ENCODE results near the gene ZNF101. TPM values are rescaled to one million over a fixed set of nuclear protein-coding genes. Genes with fewer than 3 reads are reported as not detected.

Gene ZNF101
- total RNA-seq, 2 donors from 2014 or later, result 2.2 to 8.3 TPM

DNA sequence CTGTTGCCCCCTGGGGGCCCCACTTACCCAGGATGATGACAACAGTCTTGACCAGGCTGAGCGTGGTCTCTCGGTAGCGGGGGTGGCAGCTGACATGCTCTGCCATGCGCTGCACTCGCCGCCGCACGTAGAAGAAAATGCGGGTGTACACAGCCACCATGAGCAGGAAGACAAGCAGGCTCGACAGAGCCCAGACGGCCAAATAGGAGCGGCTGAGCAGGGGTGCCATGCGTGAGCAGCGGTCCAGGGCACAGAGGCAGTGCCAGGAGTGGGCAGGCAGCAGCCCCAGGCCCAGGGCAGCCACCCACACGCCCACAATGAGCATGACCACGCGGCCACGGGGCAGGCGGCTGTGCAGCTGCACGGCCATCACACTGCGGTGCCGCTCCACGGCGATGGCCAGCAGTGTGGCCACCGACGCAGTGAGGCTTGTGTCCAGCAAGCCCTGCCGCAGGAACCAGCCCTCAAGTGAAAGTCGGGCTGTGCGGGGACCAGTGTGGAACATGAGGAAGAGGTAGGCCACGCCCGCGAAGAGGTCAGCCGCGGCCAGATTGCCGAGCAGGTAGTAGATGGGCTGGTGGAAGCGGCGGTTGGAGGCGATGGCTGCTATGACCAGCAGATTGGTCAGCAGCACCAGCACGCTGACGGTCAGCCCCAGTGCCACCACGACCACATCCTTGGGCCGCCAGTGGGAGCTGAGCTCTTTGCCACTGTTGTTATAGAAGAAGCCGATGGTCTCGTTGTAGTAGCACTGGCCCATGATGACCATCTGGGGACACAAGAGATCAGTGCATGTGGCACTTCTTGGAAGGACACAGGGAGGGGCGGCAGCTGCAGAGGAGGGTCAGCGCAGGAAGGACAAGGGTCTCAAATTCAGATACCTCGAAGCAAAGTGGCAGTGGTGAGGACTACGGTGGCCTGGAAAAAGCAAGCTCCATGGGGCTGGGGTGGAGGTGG lies 41.8 kb upstream of the ZNF101 start:
- Histone ChIP-seq H3K4me1 (ENCODE audit: control insufficient read depth in 1 of 2, low read depth in 2 of 2) (peaks cover 4 to 12% of the 10 kb centered on the region in 2 donors), H3K36me3 (no peaks in the 10 kb centered on the region), H3K4me3 (no peak overlapping the region), H3K27ac (no peak overlapping the region), H3K9me3 (no peaks in the 10 kb centered on the region), H3K27me3 (replicated peaks; ENCODE audit: insufficient read depth) (no peaks in the 10 kb centered on the region)
- DNase-seq (ENCODE audit: low spot score) (no peak), ATAC-seq (ENCODE audit: insufficient number of reproducible peaks, low FRiP score, low read depth) (no peak)
- no peak for TF ChIP-seq CTCF (IDR thresholded peaks at IDR 0.05)

DNA sequence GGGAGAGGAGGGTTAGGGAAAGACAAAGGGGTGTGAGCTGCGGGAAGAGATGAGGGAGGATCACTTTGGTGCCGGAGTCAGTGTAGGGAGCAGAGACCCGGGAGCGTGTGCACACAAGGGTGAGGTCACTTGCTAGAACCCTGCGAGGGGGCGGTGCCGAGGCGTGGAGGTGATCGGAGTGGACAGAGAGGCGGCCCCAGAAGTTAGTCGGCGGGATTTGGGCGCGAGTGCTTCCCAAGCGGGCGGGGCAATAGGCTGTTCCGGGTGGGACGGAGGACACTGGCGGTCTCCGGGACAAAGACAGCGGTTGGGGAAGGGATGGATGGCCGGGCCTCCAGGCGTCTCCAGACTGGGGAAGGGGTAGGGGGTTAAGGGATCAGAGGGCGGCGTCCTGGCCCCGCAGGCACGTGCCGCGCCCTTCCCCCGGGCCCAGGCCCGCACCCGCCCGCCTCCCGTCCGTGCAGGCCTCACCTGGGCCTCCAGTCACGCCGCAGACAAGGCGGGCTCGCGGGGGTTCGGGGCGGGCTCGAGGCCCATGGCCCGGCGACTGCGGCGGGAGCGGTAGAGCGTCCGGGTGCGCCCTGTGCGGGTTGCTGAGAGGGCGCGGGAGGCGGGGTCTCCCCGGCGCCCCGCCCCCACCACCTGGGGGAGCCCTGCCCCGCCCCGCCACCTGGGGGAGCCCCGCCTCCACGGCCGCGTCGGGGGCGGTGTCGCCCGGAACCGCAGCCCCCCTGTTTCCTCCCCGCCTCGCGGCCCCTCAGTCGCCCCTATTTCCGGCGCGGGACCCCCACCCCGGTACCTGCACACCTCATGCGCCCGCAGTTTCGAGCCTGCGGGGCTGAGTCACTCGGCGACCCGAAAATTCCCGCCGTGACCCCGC lies 40.8 kb upstream of the ZNF101 start, which contains the start of gene LPAR2:
TSS of gene LPAR2 (minus strand) at position 600 of the 880 bp plus-strand sequence. CDS start 945 bp downstream, outside the sequence.
- no peak for TF ChIP-seq CTCF (IDR thresholded peaks at IDR 0.05)
- ATAC-seq (ENCODE audit: insufficient number of reproducible peaks, low FRiP score, low read depth), result no peak
- Histone ChIP-seq H3K9me3 (no peaks in the 10 kb centered on the region), H3K27ac (no peak within 1 kb of the TSS), H3K36me3 (peaks cover 4% of the 10 kb centered on the region), H3K27me3 (replicated peaks; ENCODE audit: insufficient read depth) (no peaks in the 10 kb centered on the region), H3K4me1 (ENCODE audit: control insufficient read depth in 1 of 2, low read depth in 2 of 2) (peaks cover 4 to 12% of the 10 kb centered on the region in 2 donors), H3K4me3 (peak within 1 kb of the TSS; percentile 66)
- no peak for DNase-seq (ENCODE audit: low spot score)

GRCh38 chr19:19628501-19629134 lies 40.0 kb upstream of the ZNF101 start:
- no peak for ATAC-seq (ENCODE audit: insufficient number of reproducible peaks, low FRiP score, low read depth)
- H3K4me3 ChIP-seq, result peak overlapping the region; percentile 66

DNA sequence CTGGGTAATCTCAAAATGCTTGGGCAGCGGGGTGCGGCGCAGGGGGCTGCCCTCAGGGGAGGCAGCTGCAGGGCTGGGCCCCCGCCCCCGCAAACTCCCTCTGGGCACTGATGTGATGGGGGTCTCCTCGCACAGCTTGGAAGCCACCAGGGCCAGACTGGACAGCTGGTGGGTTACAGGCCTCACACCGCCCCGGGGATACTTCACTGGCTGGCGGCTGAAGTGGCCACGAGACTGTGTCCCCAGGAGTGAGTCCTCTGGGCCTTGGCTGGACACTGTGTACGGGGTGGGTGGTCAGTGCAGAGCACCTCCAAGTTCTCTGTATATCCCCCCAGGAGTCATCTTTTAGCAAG lies 38.6 kb upstream of the ZNF101 start:
- no peak for ATAC-seq (ENCODE audit: insufficient number of reproducible peaks, low FRiP score, low read depth)
- no peaks in the 10 kb centered on the region for H3K9me3 ChIP-seq
- H3K27ac ChIP-seq, result no peak overlapping the region
- H3K4me3 ChIP-seq, result no peak overlapping the region
- TF ChIP-seq CTCF (IDR thresholded peaks at IDR 0.05), result no peak
- H3K4me1 ChIP-seq (ENCODE audit: control insufficient read depth in 1 of 2, low read depth in 2 of 2), result peaks cover 4 to 12% of the 10 kb centered on the region in 2 donors
- DNase-seq (ENCODE audit: low spot score), result no peak
- no peaks in the 10 kb centered on the region for H3K27me3 ChIP-seq (replicated peaks; ENCODE audit: insufficient read depth)
- H3K36me3 ChIP-seq, result peaks cover 16% of the 10 kb centered on the region

More at GRCh38 chr19:19628501-19629134, 40.0 kb upstream of the ZNF101 start:
- Histone ChIP-seq H3K27me3 (replicated peaks; ENCODE audit: insufficient read depth) (no peaks in the 10 kb centered on the region), H3K27ac (no peak overlapping the region), H3K36me3 (peaks cover 8% of the 10 kb centered on the region), H3K4me1 (ENCODE audit: control insufficient read depth in 1 of 2, low read depth in 2 of 2) (peaks cover 4 to 12% of the 10 kb centered on the region in 2 donors), H3K9me3 (no peaks in the 10 kb centered on the region)
- no peak for TF ChIP-seq CTCF (IDR thresholded peaks at IDR 0.05)
- DNase-seq (ENCODE audit: low spot score), result no peak
